Duodenal mucosa (tissue), 2 donors: ENCODE results near the gene SGMS2.

Experiments
- H3K27ac ChIP-seq: one replicate; pipeline ENCODE4 v1.7.0; 2013; ENCODE audit warnings: low read depth, low read length
- H3K27me3 ChIP-seq, 2 donors: one replicate each; pipeline ENCODE4 v1.7.0; 2013; ENCODE audit warnings: low read length in 2 of 2, control low read depth in 1 of 2; ENCODE audit not compliant: insufficient read depth in 2 of 2, control insufficient read depth in 1 of 2
- H3K36me3 ChIP-seq, 2 donors: one replicate each; pipeline ENCODE4 v1.7.0; 2013; ENCODE audit warnings: low read length in 2 of 2, control low read depth in 1 of 2; ENCODE audit not compliant: insufficient read depth in 2 of 2, control insufficient read depth in 1 of 2
- H3K4me1 ChIP-seq, 2 donors: one replicate each; pipeline ENCODE4 v1.7.0; 2013; ENCODE audit warnings: low read length in 2 of 2, control low read depth in 1 of 2; ENCODE audit not compliant: insufficient read depth in 2 of 2, control insufficient read depth in 1 of 2
- H3K4me3 ChIP-seq, 2 donors: one replicate each; pipeline ENCODE4 v1.7.0; 2013; ENCODE audit warnings: low read length in 2 of 2, low read depth in 1 of 2
- H3K9ac ChIP-seq, 2 donors: one replicate each; pipeline ENCODE4 v1.7.0; 2013; ENCODE audit warnings: low read length in 2 of 2, low read depth in 1 of 2
- H3K9me3 ChIP-seq, 2 donors: one replicate each; pipeline ENCODE4 v1.7.0; 2013; ENCODE audit warnings: low read length in 2 of 2, control low read depth in 1 of 2; ENCODE audit not compliant: control insufficient read depth in 1 of 2

Gene SGMS2

GRCh38 chr4:107824350-107825071, at the start of gene SGMS2:
SGMS2 (plus strand) TSS chr4:107824932; CDS start chr4:107895554, 70,622 bp downstream.
- H3K9me3 ChIP-seq = no peaks in the 10 kb centered on the region
- peak within 1 kb of the TSS; percentile 67 to 74 for H3K9ac ChIP-seq
- H3K4me3 ChIP-seq = peak within 1 kb of the TSS; percentile 69 to 71
- no peaks in the 10 kb centered on the region for H3K27me3 ChIP-seq
- H3K36me3 ChIP-seq = no peaks in the 10 kb centered on the region
- peak within 1 kb of the TSS; percentile 91 for H3K27ac ChIP-seq
- peaks cover 3 to 6% of the 10 kb centered on the region in 2 donors for H3K4me1 ChIP-seq

GRCh38 chr4:107777890-107778289, 46.8 kb upstream of the SGMS2 start:
- Histone ChIP-seq H3K4me1 (no peaks in the 10 kb centered on the region), H3K9ac (no peak overlapping the region), H3K4me3 (no peak overlapping the region), H3K36me3 (no peaks in the 10 kb centered on the region), H3K9me3 (peaks cover 3 to 14% of the 10 kb centered on the region in 2 donors), H3K27me3 (no peaks in the 10 kb centered on the region), H3K27ac (no peak overlapping the region)

GRCh38 chr4:107778784-107779530, 45.8 kb upstream of the SGMS2 start:
- no peak overlapping the region for H3K27ac ChIP-seq

GRCh38 chr4:107780665-107781064, 44.1 kb upstream of the SGMS2 start:
- H3K27ac ChIP-seq = no peak overlapping the region
- H3K27me3 ChIP-seq = no peaks in the 10 kb centered on the region
- no peaks in the 10 kb centered on the region for H3K36me3 ChIP-seq
- no peak overlapping the region for H3K9ac ChIP-seq
- H3K4me3 ChIP-seq = no peak overlapping the region
- H3K4me1 ChIP-seq = no peaks in the 10 kb centered on the region
- peaks cover 3 to 14% of the 10 kb centered on the region in 2 donors for H3K9me3 ChIP-seq

More at GRCh38 chr4:107778784-107779530, 45.8 kb upstream of the SGMS2 start:
- H3K4me3 ChIP-seq = no peak overlapping the region
- no peak overlapping the region for H3K9ac ChIP-seq
- no peaks in the 10 kb centered on the region for H3K4me1 ChIP-seq
- H3K27me3 ChIP-seq = no peaks in the 10 kb centered on the region
- H3K9me3 ChIP-seq = peaks cover 3 to 14% of the 10 kb centered on the region in 2 donors
- H3K36me3 ChIP-seq = no peaks in the 10 kb centered on the region

- H3K27ac ChIP-seq = no peak overlapping the region
- H3K27me3 ChIP-seq = no peaks in the 10 kb centered on the region
- H3K9me3 ChIP-seq = peaks cover 0 to 3% of the 10 kb centered on the region in 2 donors
- no peak overlapping the region for H3K9ac ChIP-seq
- no peaks in the 10 kb centered on the region for H3K36me3 ChIP-seq
- H3K4me3 ChIP-seq = no peak overlapping the region
- H3K4me1 ChIP-seq = peaks cover 3 to 29% of the 10 kb centered on the region in 2 donors
Observed at GRCh38 chr4:107791902-107792301, 32.8 kb upstream of the SGMS2 start.

GRCh38 chr4:107792711-107793110, 32.0 kb upstream of the SGMS2 start:
- H3K36me3 ChIP-seq = no peaks in the 10 kb centered on the region
- H3K4me1 ChIP-seq = peaks cover 3 to 29% of the 10 kb centered on the region in 2 donors
- no peak overlapping the region for H3K4me3 ChIP-seq
- no peak overlapping the region for H3K9ac ChIP-seq
- no peak overlapping the region for H3K27ac ChIP-seq
- H3K9me3 ChIP-seq = peaks cover 0 to 3% of the 10 kb centered on the region in 2 donors
- H3K27me3 ChIP-seq = no peaks in the 10 kb centered on the region

- Histone ChIP-seq H3K9ac (no peak overlapping the region), H3K9me3 (no peaks in the 10 kb centered on the region), H3K27ac (no peak overlapping the region), H3K36me3 (no peaks in the 10 kb centered on the region), H3K4me1 (peaks cover 3 to 29% of the 10 kb centered on the region in 2 donors), H3K27me3 (no peaks in the 10 kb centered on the region), H3K4me3 (no peak overlapping the region)
Observed at GRCh38 chr4:107793996-107794395, 30.7 kb upstream of the SGMS2 start.

- H3K27ac ChIP-seq = no peak overlapping the region
Observed at GRCh38 chr4:107799669-107800450, 24.9 kb upstream of the SGMS2 start.

GRCh38 chr4:107800706-107801105, 24.0 kb upstream of the SGMS2 start:
- Histone ChIP-seq H3K27ac (no peak overlapping the region), H3K4me1 (peaks cover 8 to 9% of the 10 kb centered on the region in 2 donors), H3K36me3 (no peaks in the 10 kb centered on the region), H3K9me3 (no peaks in the 10 kb centered on the region), H3K9ac (no peak overlapping the region), H3K4me3 (no peak overlapping the region), H3K27me3 (no peaks in the 10 kb centered on the region)

More at GRCh38 chr4:107799669-107800450, 24.9 kb upstream of the SGMS2 start:
- Histone ChIP-seq H3K9me3 (no peaks in the 10 kb centered on the region), H3K9ac (peak overlapping the region; percentile 61 to 65), H3K4me3 (peak overlapping the region; percentile 68 to 73), H3K27me3 (no peaks in the 10 kb centered on the region), H3K4me1 (peaks cover 8 to 9% of the 10 kb centered on the region in 2 donors), H3K36me3 (no peaks in the 10 kb centered on the region)
